Smooth muscle cell (in vitro differentiated cells): Measurements from ENCODE around the gene RGS3. TPM values are rescaled to one million over a fixed set of nuclear protein-coding genes. Genes with fewer than 3 reads are reported as not detected.

Experiments used
- DNase-seq: peaks from one replicate; lab custom pipeline; 2025; ENCODE audit not compliant: unreplicated experiment; lab: John Stamatoyannopoulos, UW
- H2AFZ ChIP-seq: fragments of 200-600 bp; sonication (generic); 2 replicates; pipeline ENCODE4 v1.6.0; 2016; ENCODE audit warnings: antibody characterized with exemption, low read depth, mild to moderate bottlenecking
- H3F3A ChIP-seq: fragments of 200-600 bp; sonication (generic); 2 replicates; pipeline ENCODE4 v1.6.0; 2017; ENCODE audit warnings: antibody characterized with exemption, low read depth
- H3K27ac ChIP-seq: fragments of 200-600 bp; sonication (generic); 2 replicates; pipeline ENCODE4 v1.5.1; 2016; ENCODE audit warnings: low read depth, mild to moderate bottlenecking
- H3K27me3 ChIP-seq: fragments of 200-600 bp; sonication (generic); 2 replicates; pipeline ENCODE4 v1.6.1; 2016; ENCODE audit warnings: low read depth, mild to moderate bottlenecking
- H3K36me3 ChIP-seq: fragments of 200-600 bp; sonication (generic); 2 replicates; pipeline ENCODE4 v1.5.1; 2016; ENCODE audit warnings: low read depth
- H3K4me1 ChIP-seq: fragments of 200-600 bp; sonication (generic); 2 replicates; pipeline ENCODE4 v1.5.1; 2016; ENCODE audit warnings: low read depth
- H3K4me2 ChIP-seq: fragments of 200-600 bp; sonication (generic); 2 replicates; pipeline ENCODE4 v1.6.0; 2016; ENCODE audit warnings: mild to moderate bottlenecking
- H3K4me3 ChIP-seq: fragments of 200-600 bp; sonication (generic); 2 replicates; pipeline ENCODE4 v1.5.1; 2016; ENCODE audit warnings: mild to moderate bottlenecking
- H3K79me2 ChIP-seq: fragments of 200-600 bp; sonication (generic); 2 replicates; pipeline ENCODE4 v1.6.0; 2016; ENCODE audit warnings: low read depth, mild to moderate bottlenecking
- H3K9ac ChIP-seq: fragments of 200-600 bp; sonication (generic); 2 replicates; pipeline ENCODE4 v1.6.0; 2016; ENCODE audit warnings: low read depth
- H3K9me3 ChIP-seq: fragments of 200-600 bp; sonication (generic); replicated peaks from 2 replicates; pipeline ENCODE4 v1.5.1; 2016; ENCODE audit warnings: low read depth
- H4K20me1 ChIP-seq: fragments of 200-600 bp; sonication (generic); 2 replicates; pipeline ENCODE4 v1.6.0; 2016; ENCODE audit warnings: low read depth
- WGBS: methylation state at CpG from one replicate; pipeline ENCODE4 v1.1.7; 2016; ENCODE audit warnings: low lambda C conversion rate; 5-methylcytosine and 5-hydroxymethylcytosine counted together
- polyA plus RNA-seq: library from polyadenylated mRNA; unstranded; fragments of >200 nt; fragmentation: Nextera tagmentation; extraction: Ambion mirVana; gene quantifications from 2 replicates; pipeline ENCODE4 v1.2.1, GENCODE V29; 2016
- total RNA-seq: library from RNA; depleted of rRNA; stranded (reverse); fragments of >200 nt; gene quantifications from 2 replicates; pipeline ENCODE4 v1.2.3, GENCODE V29; 2014
- TF ChIP-seq, protein P1 (sequence below): fragments of 200-600 bp; sonication (generic); IDR thresholded peaks from 2 replicates; pipeline ENCODE4 v1.5.1; 2017; ENCODE audit warnings: borderline replicate concordance, mild to moderate bottlenecking, antibody characterized with exemption; ENCODE audit not compliant: insufficient read depth, poor library complexity, severe bottlenecking

The RGS3 gene
- total and polyA plus RNA-seq, 2 experiments from 2014 or later: 43.8 to 108 TPM

DNA sequence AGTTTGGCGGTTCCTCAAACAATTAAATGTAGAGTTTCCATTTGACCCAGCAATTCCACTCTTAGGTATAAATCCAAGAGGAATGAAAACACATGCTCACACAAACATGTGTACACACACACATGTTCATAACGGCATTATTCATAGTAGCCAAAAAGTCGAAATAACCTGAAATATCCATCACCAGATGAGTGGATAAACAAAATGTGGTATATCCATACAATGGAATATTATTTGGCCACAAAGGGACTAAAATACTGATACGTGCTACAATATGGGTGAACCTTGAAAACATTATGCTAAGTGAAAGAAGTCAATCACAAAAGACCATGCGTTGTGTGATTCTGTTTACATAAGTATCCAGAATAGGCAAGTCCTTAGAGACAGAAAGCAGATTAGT is 8.7 kb downstream of the RGS3 start:
- TF ChIP-seq, protein P1, sequence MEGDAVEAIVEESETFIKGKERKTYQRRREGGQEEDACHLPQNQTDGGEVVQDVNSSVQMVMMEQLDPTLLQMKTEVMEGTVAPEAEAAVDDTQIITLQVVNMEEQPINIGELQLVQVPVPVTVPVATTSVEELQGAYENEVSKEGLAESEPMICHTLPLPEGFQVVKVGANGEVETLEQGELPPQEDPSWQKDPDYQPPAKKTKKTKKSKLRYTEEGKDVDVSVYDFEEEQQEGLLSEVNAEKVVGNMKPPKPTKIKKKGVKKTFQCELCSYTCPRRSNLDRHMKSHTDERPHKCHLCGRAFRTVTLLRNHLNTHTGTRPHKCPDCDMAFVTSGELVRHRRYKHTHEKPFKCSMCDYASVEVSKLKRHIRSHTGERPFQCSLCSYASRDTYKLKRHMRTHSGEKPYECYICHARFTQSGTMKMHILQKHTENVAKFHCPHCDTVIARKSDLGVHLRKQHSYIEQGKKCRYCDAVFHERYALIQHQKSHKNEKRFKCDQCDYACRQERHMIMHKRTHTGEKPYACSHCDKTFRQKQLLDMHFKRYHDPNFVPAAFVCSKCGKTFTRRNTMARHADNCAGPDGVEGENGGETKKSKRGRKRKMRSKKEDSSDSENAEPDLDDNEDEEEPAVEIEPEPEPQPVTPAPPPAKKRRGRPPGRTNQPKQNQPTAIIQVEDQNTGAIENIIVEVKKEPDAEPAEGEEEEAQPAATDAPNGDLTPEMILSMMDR: no peak
- H3K27me3 ChIP-seq: no peaks in the 10 kb centered on the region
- H3K27ac ChIP-seq: no peak overlapping the region
- no peaks in the 10 kb centered on the region for H3K4me1 ChIP-seq
- DNase-seq: no peak
- H3F3A ChIP-seq: no peaks in the 10 kb centered on the region
- WGBS: 98% methylated on average over 5 of the region's 5 CpGs
- no peak overlapping the region for H3K4me3 ChIP-seq
- H3K4me2 ChIP-seq: no peak overlapping the region
- no peaks in the 10 kb centered on the region for H3K9me3 ChIP-seq
- no peaks in the 10 kb centered on the region for H4K20me1 ChIP-seq
- no peaks in the 10 kb centered on the region for H3K79me2 ChIP-seq
- no peak overlapping the region for H3K9ac ChIP-seq
- H3K36me3 ChIP-seq: no peaks in the 10 kb centered on the region
- no peak overlapping the region for H2AFZ ChIP-seq

DNA sequence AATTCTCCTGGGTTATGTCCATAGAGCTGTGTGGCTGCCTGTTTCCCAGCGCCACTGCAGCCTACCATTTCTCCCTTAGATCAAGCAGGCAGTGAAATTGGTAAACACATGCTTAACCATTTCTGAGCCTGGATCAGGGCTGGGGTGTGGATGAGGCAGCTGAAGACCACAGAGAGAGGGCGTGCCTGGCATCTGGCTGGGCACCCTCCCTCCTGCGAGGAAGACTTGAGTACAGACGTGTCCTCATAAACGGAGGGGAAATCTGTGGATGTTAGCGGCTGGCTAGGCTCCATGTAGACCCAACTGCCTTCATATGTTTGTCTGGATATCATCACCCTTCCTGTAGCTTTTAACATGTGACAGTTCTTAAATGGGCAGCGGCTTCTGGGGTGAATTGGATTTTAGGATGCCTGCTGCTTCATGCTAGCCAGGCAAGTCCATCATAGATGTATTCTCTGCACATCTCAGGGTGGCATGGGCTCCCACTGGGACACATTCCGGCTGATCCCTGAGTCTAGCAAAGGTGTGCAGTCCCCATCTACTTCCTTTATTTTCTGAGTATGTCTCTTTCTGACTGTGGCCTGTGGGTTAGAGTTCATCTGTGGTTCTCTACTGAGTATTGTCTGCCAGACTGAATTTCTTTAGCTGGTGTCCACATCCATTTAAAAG is 11.0 kb downstream of the RGS3 start:
- no peaks in the 10 kb centered on the region for H3K4me1 ChIP-seq
- DNase-seq: no peak
- H3K27me3 ChIP-seq: no peaks in the 10 kb centered on the region
- H3K36me3 ChIP-seq: no peaks in the 10 kb centered on the region
- no peaks in the 10 kb centered on the region for H4K20me1 ChIP-seq
- no peaks in the 10 kb centered on the region for H3K79me2 ChIP-seq
- no peaks in the 10 kb centered on the region for H3K9me3 ChIP-seq
- H3K9ac ChIP-seq: no peak overlapping the region
- WGBS: 52% methylated on average over 8 of the region's 8 CpGs
- H3K4me3 ChIP-seq: no peak overlapping the region
- no peaks in the 10 kb centered on the region for H3F3A ChIP-seq
- peak overlapping the region; percentile 23 for H2AFZ ChIP-seq
- TF ChIP-seq, protein P1: no peak
- H3K4me2 ChIP-seq: peak overlapping the region; percentile 2
- no peak overlapping the region for H3K27ac ChIP-seq

DNA sequence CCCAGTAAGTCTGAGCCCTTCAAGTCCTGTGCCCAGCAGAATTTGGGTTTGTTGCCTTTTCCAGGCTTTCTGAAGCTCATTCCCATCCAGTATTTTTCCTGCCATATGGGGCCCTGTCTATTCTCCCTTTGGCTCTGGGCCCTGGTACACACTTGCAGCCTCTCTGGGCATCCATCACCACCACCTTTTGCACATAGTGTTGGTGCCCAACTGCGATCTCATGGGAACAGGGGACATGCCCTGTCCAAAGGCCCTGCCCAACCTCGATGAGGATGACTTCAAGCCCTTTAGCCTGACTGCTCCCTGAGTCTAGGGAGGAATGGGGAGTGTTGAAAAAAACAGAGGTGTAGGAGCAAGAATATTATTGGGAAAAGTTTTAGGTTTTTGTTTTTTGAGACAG is 11.5 kb downstream of the RGS3 start:
- TF ChIP-seq, protein P1: no peak
- H3K4me2 ChIP-seq: no peak overlapping the region
- H3K27me3 ChIP-seq: no peaks in the 10 kb centered on the region
- WGBS: 88% methylated on average over 2 of the region's 2 CpGs
- H2AFZ ChIP-seq: no peak overlapping the region
- H3K36me3 ChIP-seq: no peaks in the 10 kb centered on the region
- H3K27ac ChIP-seq: no peak overlapping the region
- H3F3A ChIP-seq: no peaks in the 10 kb centered on the region
- H3K79me2 ChIP-seq: no peaks in the 10 kb centered on the region
- DNase-seq: no peak
- H3K4me1 ChIP-seq: no peaks in the 10 kb centered on the region
- no peak overlapping the region for H3K9ac ChIP-seq
- H4K20me1 ChIP-seq: no peaks in the 10 kb centered on the region
- H3K4me3 ChIP-seq: no peak overlapping the region
- H3K9me3 ChIP-seq: no peaks in the 10 kb centered on the region

DNA sequence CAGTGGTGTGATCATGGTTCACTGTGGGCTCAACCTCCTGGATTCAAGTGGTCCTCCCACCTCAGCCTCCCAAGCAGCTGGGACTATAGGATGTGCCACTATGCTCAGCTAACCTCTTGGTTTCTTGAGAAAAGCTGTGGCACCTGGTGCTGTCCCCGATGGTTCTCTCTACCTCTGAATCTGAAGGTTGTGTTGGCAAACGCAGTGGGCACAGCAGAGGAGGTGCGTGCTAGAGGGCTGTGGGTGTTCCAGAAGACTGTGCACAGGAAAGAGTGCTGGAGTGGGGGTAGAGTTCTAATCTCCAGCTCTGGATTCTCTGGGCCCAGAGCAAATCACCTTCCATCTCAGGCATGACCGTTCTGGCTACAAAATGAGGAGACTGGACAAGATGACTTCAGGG is 12.5 kb downstream of the RGS3 start:
- Histone ChIP-seq H3K27me3 (no peaks in the 10 kb centered on the region), H3K4me2 (no peak overlapping the region), H3K79me2 (no peaks in the 10 kb centered on the region), H3K27ac (no peak overlapping the region), H3K9me3 (no peaks in the 10 kb centered on the region), H4K20me1 (no peaks in the 10 kb centered on the region), H3K4me1 (no peaks in the 10 kb centered on the region), H2AFZ (no peak overlapping the region), H3K36me3 (no peaks in the 10 kb centered on the region), H3K9ac (no peak overlapping the region), H3K4me3 (no peak overlapping the region), H3F3A (no peaks in the 10 kb centered on the region)
- no peak for DNase-seq
- 97% methylated on average over 4 of the region's 4 CpGs for WGBS
- TF ChIP-seq, protein P1: no peak
